C4-2B (cell line): ENCODE measurements around the gene MDH1B.

Experiments used
- H3K27ac ChIP-seq: fragments of 450-650 bp; 2 replicates; pipeline ENCODE4 v1.5.1; 2017
- ZFX ChIP-seq: fragments of 450-650 bp; IDR thresholded peaks from 2 replicates; pipeline ENCODE4 v1.6.1; 2017
- TF ChIP-seq, protein P1 (sequence below): fragments of 450-650 bp; conservative IDR thresholded peaks from 2 replicates; pipeline ENCODE4 v1.5.1; 2017; ENCODE audit warnings: mild to moderate bottlenecking

The MDH1B gene

DNA sequence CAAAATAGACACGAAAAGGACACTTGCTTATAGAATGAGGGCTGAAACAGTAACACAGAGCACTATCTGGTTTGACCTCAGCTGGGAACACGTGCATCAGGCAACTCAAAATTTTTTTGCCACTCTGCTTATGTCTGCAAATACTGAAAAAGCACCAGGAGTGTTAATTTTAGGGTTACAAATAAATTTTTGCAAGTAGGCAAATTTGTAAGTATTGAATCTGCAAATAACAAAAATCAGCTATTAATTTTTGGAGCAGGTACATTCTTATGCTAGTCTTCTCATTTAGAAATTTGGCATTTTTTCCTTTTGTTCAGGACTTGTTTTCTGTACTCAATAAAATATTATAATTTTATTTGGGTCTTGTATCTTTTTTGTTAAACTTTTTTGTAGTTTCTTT, 76.7 kb downstream of the MDH1B start:
- TF ChIP-seq, protein P1, sequence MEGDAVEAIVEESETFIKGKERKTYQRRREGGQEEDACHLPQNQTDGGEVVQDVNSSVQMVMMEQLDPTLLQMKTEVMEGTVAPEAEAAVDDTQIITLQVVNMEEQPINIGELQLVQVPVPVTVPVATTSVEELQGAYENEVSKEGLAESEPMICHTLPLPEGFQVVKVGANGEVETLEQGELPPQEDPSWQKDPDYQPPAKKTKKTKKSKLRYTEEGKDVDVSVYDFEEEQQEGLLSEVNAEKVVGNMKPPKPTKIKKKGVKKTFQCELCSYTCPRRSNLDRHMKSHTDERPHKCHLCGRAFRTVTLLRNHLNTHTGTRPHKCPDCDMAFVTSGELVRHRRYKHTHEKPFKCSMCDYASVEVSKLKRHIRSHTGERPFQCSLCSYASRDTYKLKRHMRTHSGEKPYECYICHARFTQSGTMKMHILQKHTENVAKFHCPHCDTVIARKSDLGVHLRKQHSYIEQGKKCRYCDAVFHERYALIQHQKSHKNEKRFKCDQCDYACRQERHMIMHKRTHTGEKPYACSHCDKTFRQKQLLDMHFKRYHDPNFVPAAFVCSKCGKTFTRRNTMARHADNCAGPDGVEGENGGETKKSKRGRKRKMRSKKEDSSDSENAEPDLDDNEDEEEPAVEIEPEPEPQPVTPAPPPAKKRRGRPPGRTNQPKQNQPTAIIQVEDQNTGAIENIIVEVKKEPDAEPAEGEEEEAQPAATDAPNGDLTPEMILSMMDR, result no peak
- TF ChIP-seq ZFX, result no peak
- no peak overlapping the region for H3K27ac ChIP-seq
